Mammary epithelial cell (primary cell): ENCODE data around the gene CCL2.

Experiments used
- CTCF ChIP-seq, 2 donors: IDR thresholded peaks in 1 of 2; conservative IDR thresholded peaks in 1 of 2; 2 replicates each; pipeline ENCODE4 v1.5.1; 2011 to 2012; ENCODE audit warnings: inconsistent platforms in 2 of 2, low read length in 2 of 2, mild to moderate bottlenecking in 2 of 2, control low read depth in 1 of 2, low read depth in 1 of 2; ENCODE audit not compliant: insufficient read depth in 1 of 2; ENCODE audit errors: extremely low read depth in 1 of 2
- EZH2 ChIP-seq: IDR thresholded peaks from 2 replicates; pipeline ENCODE4 v1.6.1; 2012; ENCODE audit warnings: low read length, inconsistent platforms, borderline replicate concordance

- TF ChIP-seq CTCF (conservative IDR thresholded peaks at IDR 0.05 in 1 of 2, IDR thresholded peaks at IDR 0.05 in 1 of 2; ENCODE audit: extremely low read depth in 1 of 2, insufficient read depth in 1 of 2, low read depth in 1 of 2, low read length in 2 of 2) (no peak), EZH2 (no peak)
Observed at GRCh38 chr17:34237458-34237857, 17.6 kb upstream of the CCL2 start.
